ENCODE results near the gene ZSCAN4.
A peak's percentile ranks its signal among the peaks of the same experiment; 100 is the strongest.

ZSCAN4 gene

GRCh38 chr19:57668635-57669034 lies at the start of gene ZSCAN4:
ZSCAN4 (plus strand) TSS chr19:57668935; CDS start chr19:57676146, 7,211 bp downstream.
- no peak for DNase-seq

- DNase-seq: no peak
These were observed 47.9 kb upstream of the ZSCAN4 start for GRCh38 chr19:57620673-57621348.

GRCh38 chr19:57623091-57623490 lies 45.6 kb upstream of the ZSCAN4 start:
- no peak for DNase-seq

DNA sequence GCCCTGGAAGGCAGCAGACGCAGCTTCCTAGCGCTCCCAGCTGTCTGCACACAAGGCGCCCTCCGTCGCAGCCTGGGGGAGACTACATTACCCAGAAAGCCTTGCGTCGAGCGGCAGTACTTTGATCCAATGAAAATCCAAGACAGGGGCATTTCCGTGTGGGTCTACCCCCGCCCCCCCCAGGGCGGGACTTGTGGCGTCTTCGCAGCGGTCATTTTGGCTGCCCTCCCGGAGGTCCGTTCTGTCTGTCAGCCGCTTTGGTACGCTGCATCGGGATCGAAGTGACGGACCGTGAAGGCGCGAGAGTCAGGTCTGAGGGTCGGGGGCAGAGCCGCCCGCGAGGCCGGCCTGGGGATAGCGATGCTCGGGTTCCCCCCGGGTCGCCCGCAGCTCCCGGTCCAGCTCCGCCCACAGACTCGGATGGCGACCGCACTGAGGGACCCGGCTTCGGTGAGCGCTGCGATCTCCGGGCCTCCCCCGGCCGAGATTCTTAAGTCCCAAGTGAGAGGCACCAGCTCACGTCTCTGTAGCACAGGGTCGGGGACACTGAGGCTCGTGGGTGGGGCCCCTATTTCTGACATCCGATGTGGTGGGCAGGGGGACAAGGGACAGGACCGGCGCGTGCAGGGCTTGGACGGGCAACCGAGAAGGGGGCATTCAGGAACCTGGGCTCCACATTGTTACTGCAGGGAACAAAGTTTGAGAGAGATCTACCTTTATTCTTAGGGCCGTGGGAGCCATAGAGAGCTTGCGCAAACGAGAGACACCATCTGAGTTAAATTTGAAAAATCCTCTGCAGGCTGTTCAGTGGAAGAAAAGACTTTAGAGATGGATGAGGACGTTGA lies 35.5 kb upstream of the ZSCAN4 start, which contains the start of gene ZNF211:
ZNF211 (plus strand) TSS at position 182 of the 845 bp plus-strand sequence; CDS start at position 361, 179 bp downstream.
- peak; percentile 98 for DNase-seq

GRCh38 chr19:57633832-57634131 lies 35.0 kb upstream of the ZSCAN4 start:
- DNase-seq: no peak

DNA sequence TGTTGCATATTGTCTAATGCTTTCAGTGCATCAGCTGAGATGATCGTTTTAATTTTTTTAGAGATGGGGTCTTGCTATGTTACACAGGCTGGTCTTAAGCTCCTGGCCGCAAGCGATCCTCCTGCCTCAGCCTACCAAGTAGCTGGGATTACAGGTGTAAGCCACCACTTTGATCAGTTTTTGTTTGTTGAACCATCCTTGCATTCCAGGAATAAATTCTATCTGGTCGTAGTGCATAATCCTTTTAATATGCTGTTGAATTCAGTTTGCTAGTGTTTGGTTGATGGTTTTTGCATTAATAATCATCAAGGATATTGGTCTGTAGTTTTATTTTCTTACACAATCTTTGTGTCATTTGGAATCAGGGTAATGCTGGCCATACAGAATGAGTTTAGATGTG lies 31.4 kb upstream of the ZSCAN4 start:
- DNase-seq: no peak

DNA sequence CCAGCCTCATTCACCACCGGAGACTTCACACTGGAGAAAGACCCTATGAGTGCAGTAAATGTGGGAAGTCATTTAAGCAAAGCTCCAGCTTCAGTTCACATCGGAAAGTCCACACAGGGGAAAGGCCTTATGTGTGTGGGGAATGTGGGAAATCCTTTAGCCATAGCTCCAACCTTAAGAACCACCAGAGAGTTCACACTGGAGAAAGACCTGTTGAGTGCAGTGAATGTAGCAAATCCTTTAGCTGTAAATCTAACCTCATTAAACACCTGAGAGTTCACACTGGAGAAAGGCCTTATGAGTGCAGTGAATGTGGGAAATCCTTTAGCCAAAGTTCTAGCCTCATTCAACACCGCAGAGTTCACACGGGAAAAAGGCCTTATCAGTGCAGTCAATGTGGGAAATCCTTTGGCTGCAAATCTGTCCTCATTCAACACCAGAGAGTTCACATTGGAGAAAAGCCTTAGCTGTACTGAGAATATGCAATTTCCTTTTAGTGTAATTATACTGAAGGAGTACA lies 27.0 kb upstream of the ZSCAN4 start:
- no peak for DNase-seq

GRCh38 chr19:57642396-57643046 lies 26.2 kb upstream of the ZSCAN4 start:
- no peak for DNase-seq

- DNase-seq: no peak
These were observed 25.0 kb upstream of the ZSCAN4 start for GRCh38 chr19:57643734-57644133.

DNA sequence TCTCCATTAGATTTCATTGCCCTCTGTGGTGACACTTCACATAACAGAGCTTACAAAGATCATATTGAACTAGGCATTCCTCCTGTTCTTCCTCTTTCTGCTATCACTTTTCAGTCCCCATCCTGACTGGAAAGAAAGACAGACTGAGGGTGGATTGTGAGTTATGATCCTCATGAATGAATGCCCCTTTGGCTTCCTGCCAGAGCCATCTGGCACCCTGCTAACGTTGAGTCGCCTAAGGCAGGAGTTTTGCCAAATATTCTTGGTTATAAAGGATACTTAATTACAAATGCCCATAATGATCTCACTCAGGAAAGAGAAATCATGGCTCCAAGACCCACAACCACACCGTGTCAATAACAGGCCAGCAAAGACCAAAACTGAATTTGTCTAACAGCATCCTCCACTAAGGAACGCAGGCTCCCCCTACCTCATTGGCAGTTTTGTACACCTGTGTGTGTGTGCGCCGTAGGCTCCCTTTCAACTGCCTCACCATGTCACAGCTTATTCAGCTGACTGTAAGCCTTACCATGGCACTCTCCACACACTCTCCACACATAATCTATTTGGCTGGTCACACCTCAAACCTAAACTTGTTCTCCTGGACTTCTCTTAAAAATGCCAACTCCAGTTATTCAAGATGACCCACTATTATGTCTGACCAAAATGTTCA lies 20.3 kb upstream of the ZSCAN4 start:
- peak; percentile 79 for DNase-seq

GRCh38 chr19:57651654-57651996 lies 17.1 kb upstream of the ZSCAN4 start:
- DNase-seq: peak; percentile 22

- no peak for DNase-seq
These were observed 15.0 kb upstream of the ZSCAN4 start for GRCh38 chr19:57653689-57654088.

DNA sequence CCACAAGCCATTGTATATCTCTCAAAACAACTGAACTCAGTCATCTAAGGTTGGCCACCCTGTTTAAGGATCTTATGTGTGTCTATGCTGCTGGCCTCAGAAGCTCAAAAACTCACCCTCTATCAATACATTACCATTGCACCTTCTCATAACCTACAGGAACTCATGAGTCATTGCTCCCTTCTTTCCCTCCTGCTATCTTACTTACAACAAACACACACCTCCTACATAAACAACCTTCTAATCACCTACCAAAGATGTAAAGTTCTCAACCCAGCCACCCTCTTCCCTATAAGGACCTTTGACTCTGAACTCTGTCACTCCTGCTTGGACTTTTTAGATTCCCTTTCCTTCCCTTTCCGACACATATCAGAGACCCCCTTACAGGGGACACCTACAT lies 13.3 kb upstream of the ZSCAN4 start:
- DNase-seq: no peak

DNA sequence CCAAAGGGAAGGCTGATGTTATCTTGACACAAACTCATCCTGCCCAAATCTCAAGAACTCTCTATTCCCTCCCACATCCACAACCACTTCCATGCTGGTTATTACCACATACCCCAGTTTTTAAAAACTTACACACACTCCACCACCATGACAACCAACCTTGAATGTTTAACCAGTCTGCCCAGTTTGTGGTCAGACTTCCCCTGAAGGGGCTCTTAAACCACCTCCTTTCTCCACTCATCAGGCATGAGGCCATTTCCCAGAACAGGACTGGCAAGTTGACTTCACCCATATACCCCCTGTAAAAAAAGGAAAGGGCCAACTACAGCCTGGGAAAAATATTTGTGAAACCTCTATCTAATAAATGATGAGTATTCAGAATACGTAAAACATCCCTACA lies 12.4 kb upstream of the ZSCAN4 start:
- DNase-seq: no peak

- peak; percentile 60 for DNase-seq
These were observed 4.2 kb upstream of the ZSCAN4 start for GRCh38 chr19:57664269-57665127.

DNA sequence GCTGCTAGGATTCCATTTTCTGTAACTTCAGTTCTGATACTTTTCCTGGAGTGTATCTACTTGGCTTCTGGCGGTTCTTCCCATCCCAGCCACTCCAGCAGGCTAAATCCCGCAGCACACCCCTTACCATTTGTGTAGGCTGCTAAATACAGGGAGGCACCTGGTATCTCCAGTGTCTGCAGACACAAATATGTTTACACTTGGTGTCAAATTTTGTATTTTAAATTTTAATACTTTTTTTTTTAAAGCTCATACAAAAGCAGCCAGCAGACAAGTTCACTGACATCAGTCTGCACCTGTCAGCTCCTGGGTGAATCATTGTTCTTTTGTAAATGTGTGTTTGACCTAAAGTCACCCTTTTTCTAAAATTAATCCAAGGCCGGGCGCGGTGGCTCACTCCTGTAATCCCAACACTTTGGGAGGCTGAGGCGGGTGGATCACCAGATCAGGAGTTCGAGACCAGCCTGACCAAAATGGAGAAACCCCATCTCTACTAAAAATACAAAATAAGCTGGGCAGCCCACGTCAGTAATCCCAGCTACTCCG lies 3.4 kb upstream of the ZSCAN4 start:
- peak; percentile 13 for DNase-seq

GRCh38 chr19:57667228-57667627 lies 1.5 kb upstream of the ZSCAN4 start:
- DNase-seq: no peak

- peak; percentile 83 for DNase-seq
These were observed 2.6 kb downstream of the ZSCAN4 start for GRCh38 chr19:57671124-57671895.

GRCh38 chr19:57672466-57672865 lies 3.7 kb downstream of the ZSCAN4 start:
- no peak for DNase-seq

GRCh38 chr19:57675881-57676280 lies 7.1 kb downstream of the ZSCAN4 start:
- no peak for DNase-seq

GRCh38 chr19:57682226-57682766 lies 13.6 kb downstream of the ZSCAN4 start:
- DNase-seq: no peak

Measured in NCI-H82 (cell line).